M059J (cell line): ENCODE measurements around the gene CEP43. TPM values are rescaled to one million over a fixed set of nuclear protein-coding genes. Genes with fewer than 3 reads are reported as not detected.

Experiments used
- DNase-seq: peaks from one replicate; pipeline ENCODE4 v3.0.0-alpha.2; 2012; ENCODE audit warnings: low read depth
- total RNA-seq: library from RNA; depleted of rRNA; stranded (reverse); fragments of >200 nt; shearing (Covaris generic); gene quantifications from 2 replicates; pipeline ENCODE4 v1.2.3, GENCODE V29; 2014; rRNA removed

The CEP43 gene
- total RNA-seq: 30.8 and 37.2 TPM in 2 replicates

- peak; percentile 94 for DNase-seq
These were observed at the start of gene CEP43 for GRCh38 chr6:166999145-166999883. Gene CEP43, plus strand, starts transcription at chr6:166999397. Its CDS starts 16 bp downstream, at chr6:166999413.

GRCh38 chr6:166949528-166950442, 49.4 kb upstream of the CEP43 start:
- no peak for DNase-seq

- no peak for DNase-seq
These were observed 48.8 kb upstream of the CEP43 start for GRCh38 chr6:166950443-166950821.

GRCh38 chr6:166950892-166951669, 48.1 kb upstream of the CEP43 start:
- peak; percentile 57 for DNase-seq

GRCh38 chr6:166951670-166952060, 47.5 kb upstream of the CEP43 start:
- DNase-seq: no peak

- DNase-seq: no peak
These were observed 47.1 kb upstream of the CEP43 start for GRCh38 chr6:166952121-166952520.

- no peak for DNase-seq
These were observed 46.4 kb upstream of the CEP43 start for GRCh38 chr6:166952567-166953486.

- DNase-seq: no peak
These were observed 45.0 kb upstream of the CEP43 start for GRCh38 chr6:166954118-166954713.

GRCh38 chr6:166955121-166955864, 43.9 kb upstream of the CEP43 start:
- DNase-seq: no peak

- DNase-seq: peak; percentile 40
These were observed 43.2 kb upstream of the CEP43 start for GRCh38 chr6:166955865-166956443.

GRCh38 chr6:166956444-166957086, 42.6 kb upstream of the CEP43 start, which contains the start of gene RNASET2:
Gene RNASET2, minus strand, starts transcription at chr6:166956550. Its CDS starts 368 bp downstream, at chr6:166956182.
- peak; percentile 84 for DNase-seq

- no peak for DNase-seq
These were observed 42.0 kb upstream of the CEP43 start for GRCh38 chr6:166957087-166957804.

- no peak for DNase-seq
These were observed 41.5 kb upstream of the CEP43 start for GRCh38 chr6:166957805-166958076.

GRCh38 chr6:166958926-166959861, 40.0 kb upstream of the CEP43 start:
- DNase-seq: peak; percentile 20

- peak; percentile 20 for DNase-seq
These were observed 39.1 kb upstream of the CEP43 start for GRCh38 chr6:166959911-166960608.

- no peak for DNase-seq
These were observed 38.6 kb upstream of the CEP43 start for GRCh38 chr6:166960609-166960978.

GRCh38 chr6:166966268-166966667, 32.9 kb upstream of the CEP43 start:
- no peak for DNase-seq
